Measurements from ENCODE around the gene SERINC2.

- TF ChIP-seq CTCF (IDR thresholded peaks at IDR 0.05): no peak
- no peak for TF ChIP-seq ZFP36 (IDR thresholded peaks at IDR 0.05; ENCODE audit: borderline replicate concordance, partially characterized antibody)
- no peak for TF ChIP-seq FOSL2 (IDR thresholded peaks at IDR 0.05)
- no peak for TF ChIP-seq FOSL2 (CRISPR knock-in tag; IDR thresholded peaks at IDR 0.05)
- TF ChIP-seq PHF8 (IDR thresholded peaks at IDR 0.05; ENCODE audit: borderline replicate concordance, low read depth): no peak
- no peak for TF ChIP-seq CBX8 (IDR thresholded peaks at IDR 0.05)
- no peak for TF ChIP-seq TFCP2L1 (CRISPR knock-in tag; IDR thresholded peaks at IDR 0.05)
- TF ChIP-seq EP300 (IDR thresholded peaks at IDR 0.05): no peak
- TF ChIP-seq KDM1A (IDR thresholded peaks at IDR 0.05; ENCODE audit: low read depth): no peak
- TF ChIP-seq RFX5 (IDR thresholded peaks at IDR 0.05): no peak
- TF ChIP-seq RCOR1 (IDR thresholded peaks at IDR 0.05; ENCODE audit: low read depth, low read length): no peak
- TF ChIP-seq POLR2A (IDR thresholded peaks at IDR 0.05; ENCODE audit: low read length): no peak
- no peak for TF ChIP-seq SMC3 (IDR thresholded peaks at IDR 0.05)
- TF ChIP-seq HOXA7 (CRISPR knock-in tag; IDR thresholded peaks at IDR 0.05): no peak
- no peak for TF ChIP-seq SREBF2 (IDR thresholded peaks at IDR 0.05)
Measured at GRCh38 chr1:31441970-31442647, 29.1 kb downstream of the SERINC2 start.
